HG03108 (cell line): ENCODE results near the gene CDH4.
"Not testable (repeated sequence)": the region's sequence is repeated elsewhere in the genome, so short reads cannot be mapped to it uniquely, and the experiment has no call there.

ENCODE experiments used
- ATAC-seq: cut with Tn5 transposase; IDR thresholded peaks from one replicate; pipeline ENCODE4 v1.9.1; 2021; ENCODE audit warnings: moderate library complexity; ENCODE audit not compliant: unreplicated experiment

Gene CDH4

DNA sequence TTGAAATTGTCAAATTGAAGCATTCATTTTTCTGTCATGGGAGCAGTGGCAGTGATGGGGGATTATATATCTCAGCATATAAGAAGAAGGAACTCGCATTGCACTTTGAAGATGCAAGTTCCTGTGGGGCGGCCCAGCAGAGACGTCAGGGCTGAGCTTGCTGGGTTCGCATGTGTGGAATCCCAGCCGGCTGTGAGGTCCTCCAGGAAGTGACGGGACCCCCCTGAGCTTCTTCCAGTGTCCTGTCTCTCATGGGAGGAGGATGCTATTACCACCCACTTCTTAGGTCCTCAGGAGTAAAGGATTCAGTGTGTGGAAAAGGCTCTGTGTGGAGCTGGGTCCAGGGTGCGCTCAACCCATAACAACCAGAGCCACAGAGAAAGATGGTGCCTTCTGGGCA, 201.2 kb downstream of the CDH4 start:
- ATAC-seq, result no peak

DNA sequence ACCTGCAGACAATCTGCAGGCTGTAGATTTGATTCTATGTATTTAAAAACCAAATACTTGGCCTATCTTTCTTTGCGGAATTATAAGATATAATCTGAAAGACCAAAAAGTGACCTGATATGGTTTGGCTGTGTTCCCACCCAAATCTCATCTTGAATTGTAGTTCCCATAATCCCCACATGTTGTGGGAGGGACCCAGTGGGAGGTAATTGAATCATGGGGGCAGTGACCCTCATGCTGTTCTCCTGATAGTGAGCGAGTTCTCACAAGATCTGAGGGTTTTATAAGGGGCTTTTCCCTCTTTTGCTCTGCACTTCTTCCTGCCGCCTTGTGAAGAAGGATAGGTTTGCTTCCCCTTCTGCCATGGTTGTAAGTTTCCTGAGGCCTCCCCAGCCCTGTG, 201.6 kb downstream of the CDH4 start:
- not testable (repeated sequence) for ATAC-seq

DNA sequence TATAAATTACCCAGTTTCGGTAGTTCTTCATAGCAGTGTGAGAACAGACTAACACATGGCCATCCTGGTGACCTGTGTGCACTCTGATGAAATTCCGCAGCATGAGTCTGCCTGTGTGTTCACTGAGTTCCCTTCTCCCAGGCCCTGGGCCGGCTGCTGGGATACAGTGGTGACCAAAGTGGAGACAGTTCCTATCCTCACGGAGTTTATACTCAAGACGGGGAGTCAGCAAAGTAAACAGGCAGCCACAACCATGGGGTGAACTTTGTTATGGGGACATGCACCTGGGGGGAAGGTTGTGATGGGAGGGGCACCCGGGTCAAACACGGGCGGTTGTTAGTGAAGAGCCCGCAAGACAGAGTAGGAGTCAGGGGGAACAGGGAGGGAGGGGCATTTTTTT, 202.0 kb downstream of the CDH4 start:
- no peak for ATAC-seq

DNA sequence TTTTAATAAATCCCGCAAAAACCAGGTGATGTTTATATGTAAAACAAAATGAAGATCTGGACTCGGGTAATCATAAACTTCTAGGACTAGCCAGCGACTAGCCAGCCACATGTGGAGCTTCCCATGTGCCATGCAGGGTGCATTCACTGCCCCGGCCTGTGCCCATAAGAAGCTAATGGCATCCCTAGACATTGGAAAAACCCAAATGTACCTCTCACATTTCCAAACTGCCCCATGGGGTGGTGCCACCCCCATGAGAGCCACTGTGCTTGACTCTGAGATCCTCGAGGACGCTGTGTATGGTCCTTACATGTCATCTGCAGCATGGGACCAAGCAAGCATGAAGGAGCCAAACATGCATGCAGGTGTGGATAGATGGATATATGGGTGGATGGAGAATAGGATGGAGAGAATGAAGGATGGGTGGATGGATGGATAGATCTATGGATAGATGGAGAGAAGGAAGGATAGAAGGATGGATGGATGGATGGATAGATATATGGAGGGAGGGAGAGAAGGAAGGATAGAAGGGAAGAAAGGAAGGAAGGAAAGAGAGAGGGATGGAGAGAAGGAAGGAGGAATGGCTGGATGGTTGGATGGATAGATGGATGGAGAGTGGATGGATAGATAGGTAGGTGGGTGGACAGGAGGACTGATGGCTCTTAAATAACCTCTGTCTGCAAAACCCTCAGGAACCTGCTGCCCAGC, 203.6 kb downstream of the CDH4 start:
- no peak for ATAC-seq

DNA sequence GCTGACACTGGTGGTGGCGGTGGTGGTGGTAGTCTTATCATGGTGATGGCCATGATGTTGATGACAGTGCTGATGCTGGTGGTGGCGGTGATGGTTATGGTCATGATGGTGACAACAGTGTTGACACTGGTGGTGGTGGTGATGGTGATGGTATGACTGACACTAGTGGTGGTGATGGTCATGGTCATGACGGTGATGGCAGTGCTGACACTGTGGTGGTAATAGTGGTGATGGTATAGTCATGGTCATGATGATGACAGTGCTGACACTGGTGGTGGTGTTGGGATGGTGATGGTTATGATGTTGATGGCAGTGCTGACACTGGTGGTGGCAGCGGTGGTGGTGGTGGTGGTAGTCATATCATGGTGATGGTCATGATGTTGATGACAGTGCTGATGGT, 205.7 kb downstream of the CDH4 start:
- ATAC-seq, result no peak

DNA sequence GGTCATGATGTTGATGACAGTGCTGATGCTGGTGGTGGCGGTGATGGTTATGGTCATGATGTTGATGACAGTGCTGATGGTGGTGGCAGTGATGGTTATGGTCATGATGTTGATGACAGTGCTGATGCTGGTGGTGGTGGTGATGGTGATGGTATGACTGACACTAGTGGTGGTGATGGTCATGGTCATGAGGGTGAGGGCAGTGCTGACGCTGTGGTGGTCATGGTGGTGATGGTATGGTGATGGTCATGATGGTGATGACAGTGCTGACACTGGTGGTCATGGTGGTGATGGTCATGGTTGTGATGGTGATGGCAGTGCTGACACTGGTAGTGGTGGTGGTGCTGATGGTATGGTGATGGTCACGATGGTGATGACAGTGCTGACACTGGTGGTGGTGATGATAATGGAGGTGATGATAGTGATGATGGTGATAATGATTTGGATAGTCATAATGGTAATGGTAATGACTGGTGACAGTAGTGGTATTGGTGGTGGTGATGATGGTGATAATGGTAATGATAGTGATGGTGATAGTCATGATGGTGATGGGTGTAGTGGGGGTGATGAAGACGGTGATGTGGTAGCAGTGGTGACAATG, 206.2 kb downstream of the CDH4 start:
- ATAC-seq, result no peak

DNA sequence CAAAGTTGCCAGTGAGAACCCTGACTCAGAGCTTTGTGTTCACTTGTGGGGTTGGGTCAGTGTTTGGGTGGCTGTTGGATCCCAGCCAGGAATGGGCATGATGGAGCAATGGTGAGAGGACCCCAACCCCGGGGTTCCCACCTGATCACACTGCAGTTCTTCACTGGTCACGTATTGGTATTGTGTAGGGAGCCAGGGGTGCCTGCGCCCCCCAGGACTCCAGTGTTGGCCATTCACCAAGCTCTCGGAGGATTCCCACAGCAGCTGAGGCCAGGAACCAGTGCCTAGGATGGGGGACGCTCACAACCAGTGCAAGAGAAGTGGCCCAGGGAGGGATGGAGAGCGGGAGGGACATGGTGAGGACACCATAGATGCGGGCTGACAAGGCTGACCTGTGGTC, 207.2 kb downstream of the CDH4 start:
- no peak for ATAC-seq

DNA sequence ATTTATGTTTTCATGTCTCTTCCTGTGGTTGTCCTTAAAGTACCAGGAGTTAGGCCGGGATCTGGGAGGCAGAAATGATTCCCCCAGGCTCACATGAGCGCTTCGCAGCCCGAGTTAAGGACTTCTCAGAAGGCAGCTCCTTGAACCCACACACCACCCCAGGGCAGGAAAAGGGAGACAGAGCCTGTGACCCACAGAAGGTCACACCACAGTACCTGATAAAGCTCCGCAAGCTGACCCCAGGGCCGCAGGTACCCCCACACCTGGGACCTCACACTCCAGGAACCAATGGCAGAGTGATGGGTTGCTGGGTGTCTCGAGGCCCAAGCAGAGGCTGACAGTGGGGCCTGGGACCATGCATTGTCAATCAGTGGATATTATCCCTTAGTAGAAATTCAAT, 207.6 kb downstream of the CDH4 start:
- ATAC-seq, result no peak

DNA sequence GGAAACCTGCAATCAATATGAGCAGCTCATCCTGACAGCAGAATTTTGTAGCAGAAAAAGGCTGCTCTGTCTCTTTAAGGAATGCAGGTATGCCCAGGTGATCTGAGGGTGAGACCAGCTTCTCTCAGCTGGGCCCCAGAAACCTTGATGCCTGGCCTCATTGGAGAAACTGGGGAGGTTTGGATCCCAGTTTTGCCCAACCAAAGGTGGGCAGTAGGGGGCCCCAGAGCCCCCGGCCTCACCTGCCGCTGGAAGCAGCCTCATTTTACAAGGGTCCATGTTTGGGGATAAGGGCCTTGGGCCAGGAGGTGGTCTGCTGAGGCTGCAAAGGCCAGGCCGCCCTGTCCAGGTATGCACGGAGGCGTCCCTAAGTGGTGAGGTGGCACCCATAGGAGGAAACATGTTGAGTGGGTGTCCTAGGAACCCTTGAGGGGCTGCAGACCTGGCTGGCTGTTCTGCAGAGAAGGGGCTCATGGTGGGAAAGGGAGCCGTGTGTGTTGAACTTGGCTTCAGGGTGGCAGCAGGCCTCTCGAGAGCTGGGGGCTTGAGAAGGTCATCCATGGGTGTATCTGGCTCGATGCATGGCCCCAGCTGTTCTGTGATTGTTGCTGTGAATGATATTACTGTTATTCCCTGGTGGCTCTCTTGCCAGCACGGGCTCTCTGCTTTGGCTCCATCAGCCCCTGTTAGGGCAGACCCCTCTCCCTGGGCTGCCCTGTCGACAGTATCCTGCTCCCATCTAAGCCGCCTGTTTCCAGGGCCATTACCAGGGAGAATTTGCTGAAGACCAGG, 208.4 kb downstream of the CDH4 start:
- ATAC-seq, result no peak

DNA sequence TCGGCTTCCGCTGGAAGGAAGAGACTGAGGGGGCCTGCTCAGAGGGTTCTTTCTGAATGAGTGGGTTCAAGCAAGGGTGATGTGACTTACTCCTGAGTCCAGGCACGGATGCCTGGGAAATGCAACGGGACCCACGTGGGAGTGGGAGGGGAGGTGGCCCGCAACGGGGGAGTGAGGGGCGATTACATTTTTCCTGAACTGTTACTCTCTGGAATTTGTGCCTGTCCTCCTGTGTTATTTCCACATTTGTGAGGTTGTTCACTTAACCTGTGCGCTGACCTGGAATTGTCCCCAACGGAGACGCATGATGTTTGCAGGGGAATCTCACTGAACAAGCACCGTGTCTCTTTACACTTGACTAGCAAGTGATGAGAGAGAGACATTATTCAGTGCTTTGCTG, 209.4 kb downstream of the CDH4 start:
- ATAC-seq, result no peak

DNA sequence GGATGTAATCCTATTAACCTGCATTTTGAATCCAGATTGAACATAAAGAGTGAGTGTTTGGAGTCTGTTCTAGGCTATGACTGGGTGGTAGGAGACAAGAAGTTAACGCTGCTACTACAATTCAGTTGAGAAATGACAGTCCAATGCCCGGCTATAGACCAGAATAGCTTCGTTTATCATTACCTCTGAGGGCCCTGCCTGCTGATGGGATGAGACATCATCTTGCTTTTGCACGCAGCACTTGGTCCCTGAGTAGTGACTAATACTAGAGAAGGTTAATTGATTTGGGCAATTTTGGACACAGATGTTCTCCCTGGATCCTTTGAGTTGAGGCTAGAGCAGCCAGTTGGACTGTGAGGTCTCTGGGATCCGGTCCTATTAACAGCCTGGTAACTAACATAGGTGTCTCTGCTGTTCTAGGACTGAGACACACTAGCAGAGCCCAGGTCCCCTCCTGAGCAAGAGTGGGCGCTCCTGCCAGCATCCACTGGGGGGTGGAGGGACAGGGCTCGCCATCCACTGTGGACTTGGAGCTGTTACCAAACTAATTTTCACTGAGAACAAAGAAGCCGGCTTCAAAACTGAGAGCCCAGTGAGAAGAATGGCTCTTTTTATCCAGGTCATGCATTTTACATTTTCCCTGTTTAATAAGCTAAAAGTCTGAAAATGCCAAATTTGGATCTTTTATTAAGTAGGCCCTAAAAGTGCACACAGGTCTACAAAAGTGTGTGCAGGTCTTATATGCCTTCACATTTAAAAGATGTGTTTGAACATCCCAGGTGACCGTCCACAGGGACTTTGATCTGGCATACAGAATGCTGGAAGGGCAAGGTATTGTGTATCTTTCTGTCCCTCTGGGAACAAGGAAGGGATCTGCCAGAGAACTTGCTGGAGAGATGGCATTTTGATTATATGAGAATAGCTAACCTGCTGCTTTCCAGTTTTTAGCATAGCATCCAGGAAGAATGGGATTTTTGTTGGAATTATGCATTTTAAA, 212.5 kb downstream of the CDH4 start:
- no peak for ATAC-seq

DNA sequence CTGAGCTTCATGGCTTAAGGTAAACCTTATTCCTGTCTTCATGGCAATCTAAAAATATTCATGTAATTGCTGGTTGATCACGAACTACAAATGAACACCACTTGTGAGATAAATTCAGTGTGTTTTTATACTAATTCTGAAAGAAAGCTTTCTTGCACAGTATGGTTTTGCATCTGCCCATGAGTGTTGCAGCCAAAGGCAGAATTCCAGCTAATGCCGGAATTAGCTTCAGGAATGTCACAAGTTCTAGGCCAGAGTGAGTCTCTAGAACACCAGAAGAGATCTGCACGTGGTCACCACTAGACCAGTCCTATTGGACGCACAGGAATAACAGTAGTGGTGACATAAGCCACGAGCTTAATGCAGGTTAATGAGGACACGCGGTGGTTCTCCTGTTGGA, 223.7 kb downstream of the CDH4 start:
- ATAC-seq, result no peak

DNA sequence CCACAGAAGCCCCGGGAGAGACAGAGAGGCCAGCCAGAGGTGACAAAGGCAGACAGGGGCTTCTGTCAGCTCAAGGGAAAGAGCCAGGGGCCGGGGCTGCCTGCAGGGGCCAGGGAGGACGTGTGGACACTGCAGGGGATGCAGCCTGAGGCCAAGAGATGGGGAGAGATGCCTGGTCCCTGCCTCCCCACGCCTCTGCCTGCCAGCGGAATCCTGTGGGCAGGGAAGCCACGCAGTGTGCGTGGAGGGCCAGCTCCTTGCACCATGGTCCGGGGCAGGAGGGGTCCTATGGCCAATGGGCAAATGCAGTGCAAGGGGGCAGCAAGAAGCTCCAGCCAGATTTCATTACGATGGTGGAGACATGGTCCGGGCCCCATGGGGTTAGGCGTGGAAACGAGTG, 224.9 kb downstream of the CDH4 start:
- no peak for ATAC-seq

DNA sequence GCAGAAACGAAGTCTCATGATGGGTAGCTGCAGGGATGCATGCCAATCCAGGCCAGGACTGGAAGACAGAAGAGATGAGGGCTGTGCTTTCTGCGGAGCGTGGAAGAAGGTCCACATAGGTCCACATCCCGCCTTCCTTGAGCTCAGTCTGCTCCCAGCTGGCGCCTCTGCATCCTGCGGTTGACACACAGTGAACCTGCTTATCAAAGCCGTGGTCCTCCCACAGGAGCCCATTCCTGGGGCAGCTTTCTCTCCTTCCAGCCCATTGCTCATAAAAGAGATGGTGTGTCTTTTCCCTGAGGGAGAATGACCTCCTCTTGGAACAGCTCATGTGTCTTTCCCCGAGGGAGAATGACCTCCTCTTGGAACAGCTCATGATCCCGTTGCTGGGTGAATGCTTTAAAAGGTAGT, 225.4 kb downstream of the CDH4 start:
- no peak for ATAC-seq

DNA sequence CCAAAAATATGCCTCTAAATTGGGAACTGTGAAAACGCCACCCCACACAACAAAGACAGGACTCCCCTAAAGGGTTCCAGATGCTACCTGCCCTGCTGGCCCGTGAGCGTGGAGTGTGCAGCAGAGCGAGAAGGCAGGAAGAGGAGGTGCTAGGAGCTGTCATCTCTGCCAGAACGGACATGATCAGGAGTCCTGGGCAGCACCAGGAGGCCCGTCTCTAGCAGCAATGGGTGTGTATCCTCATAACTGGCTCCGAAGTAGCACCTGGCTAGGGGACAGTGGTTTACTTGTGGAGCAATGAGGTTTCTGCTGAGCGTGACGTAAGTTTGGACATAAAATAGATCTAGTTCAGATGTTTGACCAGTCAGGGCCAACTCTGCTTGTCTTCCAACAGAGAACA, 226.0 kb downstream of the CDH4 start:
- no peak for ATAC-seq

DNA sequence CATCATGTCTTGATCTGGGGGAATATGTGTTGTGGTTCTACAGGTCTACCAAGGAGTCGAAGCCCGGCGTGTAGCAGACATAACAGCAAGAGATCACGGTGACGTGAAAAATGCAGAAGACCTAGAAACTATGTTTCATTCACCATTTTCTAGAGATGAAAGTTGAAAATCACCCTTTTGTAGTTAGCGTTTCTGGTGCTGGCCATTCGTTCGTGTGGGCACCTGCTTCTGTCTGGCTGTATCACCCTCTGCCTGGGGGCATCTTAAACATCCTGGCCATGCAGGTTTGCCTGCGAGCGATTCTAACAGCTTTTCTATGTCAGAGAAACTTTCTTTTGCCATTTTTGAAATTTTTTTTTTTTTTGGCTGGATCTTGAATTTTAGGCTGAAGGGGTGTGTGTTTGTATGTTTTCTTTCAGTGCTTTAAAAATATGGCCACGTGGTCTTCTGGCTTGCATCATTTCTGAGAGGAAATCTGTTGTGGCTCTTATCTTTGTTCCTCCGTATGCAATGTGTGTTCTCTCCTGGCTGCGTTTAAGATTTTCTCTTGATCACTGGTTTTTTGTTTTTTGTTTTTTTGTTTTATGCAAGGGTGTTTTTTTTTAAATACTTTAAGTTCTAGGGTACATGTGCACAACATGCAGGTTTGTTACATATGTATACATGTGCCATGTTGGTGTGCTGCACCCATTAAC, 226.7 kb downstream of the CDH4 start:
- no peak for ATAC-seq

DNA sequence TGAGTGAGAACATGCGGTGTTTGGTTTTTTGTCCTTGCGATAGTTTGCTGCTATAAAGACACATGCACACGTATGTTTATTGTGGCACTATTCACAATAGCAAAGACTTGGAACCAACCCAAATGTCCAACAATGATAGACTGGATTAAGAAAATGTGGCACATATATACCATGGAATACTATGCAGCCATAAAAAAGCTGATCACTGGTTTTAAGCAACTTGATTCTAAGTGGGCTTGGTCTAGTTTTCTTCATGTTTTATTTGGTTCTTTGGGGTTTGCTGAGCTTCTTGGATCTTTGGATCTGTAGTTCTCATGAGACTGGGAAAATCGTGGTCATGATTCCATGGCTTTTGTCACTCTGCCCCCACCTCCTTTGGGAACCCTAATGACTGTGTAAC, 227.4 kb downstream of the CDH4 start:
- ATAC-seq, result not testable (repeated sequence)

DNA sequence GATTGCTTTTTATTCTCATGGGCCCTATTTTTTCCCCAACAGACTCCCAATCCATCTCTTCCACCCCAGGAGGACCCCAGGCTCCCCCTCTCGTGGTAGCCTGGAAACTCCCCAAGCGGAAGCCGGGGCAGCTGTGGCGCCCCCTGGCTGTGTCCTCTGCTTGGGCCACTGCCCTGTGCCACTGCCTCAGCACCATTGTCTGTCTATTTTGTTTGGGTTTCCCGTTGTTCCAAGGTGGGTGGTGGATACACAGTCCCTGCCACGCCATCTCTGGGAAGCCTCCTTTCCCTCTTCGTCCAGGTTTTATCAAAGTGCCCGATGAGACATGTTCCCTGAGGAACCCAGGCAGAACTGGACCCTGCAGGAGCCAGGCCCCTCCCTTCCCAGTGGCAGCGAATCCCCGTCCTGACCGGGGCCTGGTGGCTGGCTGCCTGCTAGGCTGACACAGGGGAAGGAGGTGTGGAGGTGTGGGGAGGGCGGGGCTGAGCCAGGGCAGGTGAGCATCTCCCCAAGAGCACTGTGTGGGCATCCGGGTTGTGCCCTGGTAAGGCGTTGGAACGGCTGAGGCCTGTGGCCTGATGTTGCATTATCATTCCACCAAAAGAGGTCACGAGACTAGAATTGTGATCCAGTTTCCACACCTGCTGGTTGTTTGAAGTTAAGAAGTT, 228.2 kb downstream of the CDH4 start:
- no peak for ATAC-seq

DNA sequence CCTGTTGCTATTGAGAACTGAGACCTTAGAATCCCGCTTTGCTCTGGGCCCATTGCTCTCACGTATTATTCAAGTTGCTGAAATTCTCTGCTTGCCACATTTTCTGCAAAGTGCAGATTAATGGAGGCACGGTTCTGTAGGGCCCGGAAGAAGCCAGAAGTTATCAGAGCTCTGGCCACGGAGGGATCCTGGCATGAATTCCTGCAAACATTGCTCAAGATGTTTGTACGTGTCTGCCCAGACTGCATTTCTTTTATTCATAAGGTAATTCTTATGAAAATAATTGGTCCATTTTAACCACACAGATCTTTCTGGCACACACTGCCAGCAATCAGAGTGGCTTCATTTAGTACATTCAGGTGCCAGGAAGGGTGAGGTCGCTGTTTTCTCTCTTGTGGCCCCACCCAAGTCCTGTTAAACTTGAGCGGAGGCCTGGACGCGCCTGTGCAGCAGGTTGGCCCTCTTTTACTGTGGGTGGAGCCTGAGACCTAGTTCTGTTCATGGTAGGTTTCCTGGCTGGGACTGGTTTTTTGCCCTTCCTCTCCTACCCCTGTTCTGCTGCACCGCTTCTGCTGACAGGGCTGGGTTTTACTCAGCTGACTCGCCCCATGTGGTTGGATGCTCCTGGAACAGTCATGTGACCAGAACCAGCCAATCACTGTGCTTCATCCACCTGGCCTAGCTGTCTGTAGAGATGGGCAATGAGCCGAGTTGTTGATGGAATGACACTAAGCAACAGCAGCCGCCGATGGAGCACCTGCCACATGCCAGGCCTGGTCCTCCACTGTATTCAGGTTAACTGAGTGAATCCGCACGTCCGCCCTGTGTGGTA, 230.2 kb downstream of the CDH4 start:
- no peak for ATAC-seq
